ENCODE results near the gene IFNK.

IFNK gene

GRCh38 chr9:27539479-27540441 lies 15.7 kb downstream of the IFNK start:
- no peak for DNase-seq

DNA sequence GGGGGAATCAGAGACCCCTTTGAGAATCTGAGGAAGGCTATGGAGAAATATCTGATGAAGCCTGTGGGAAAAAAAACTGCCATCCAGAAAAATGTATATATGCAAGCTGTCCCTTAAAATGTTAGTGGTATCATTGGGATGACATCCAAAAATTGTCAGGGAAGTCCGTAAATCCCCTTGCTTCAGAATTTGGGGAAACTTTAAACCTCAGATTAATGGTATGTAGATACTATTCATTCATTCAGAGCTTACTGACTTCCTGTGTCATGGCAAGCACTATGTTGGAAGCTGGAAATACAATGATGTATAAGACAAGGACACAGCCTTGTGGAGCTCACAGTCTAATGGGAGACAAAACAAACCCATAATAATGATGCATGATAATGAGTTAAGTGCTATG lies 16.4 kb downstream of the IFNK start:
- DNase-seq: no peak

DNA sequence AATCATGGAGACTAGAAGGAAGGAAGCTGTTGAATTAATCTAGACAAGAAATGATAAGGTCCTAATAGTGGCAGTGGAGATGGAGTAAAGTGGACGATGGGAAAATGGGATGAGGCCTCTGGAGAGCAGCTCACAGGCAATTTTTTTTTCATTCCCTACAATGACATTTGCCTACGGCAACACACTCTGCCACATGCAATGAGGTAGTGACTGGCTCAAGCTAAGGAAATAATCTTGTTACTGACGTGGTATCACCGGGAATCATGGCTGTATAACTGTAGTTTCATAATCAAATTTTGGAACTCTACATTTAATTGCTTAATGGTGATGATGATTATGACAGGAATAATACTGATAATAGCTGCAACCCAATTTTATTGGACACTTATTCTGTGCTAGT lies 17.6 kb downstream of the IFNK start:
- DNase-seq: no peak

GRCh38 chr9:27542508-27542907 lies 18.4 kb downstream of the IFNK start:
- DNase-seq: no peak

DNA sequence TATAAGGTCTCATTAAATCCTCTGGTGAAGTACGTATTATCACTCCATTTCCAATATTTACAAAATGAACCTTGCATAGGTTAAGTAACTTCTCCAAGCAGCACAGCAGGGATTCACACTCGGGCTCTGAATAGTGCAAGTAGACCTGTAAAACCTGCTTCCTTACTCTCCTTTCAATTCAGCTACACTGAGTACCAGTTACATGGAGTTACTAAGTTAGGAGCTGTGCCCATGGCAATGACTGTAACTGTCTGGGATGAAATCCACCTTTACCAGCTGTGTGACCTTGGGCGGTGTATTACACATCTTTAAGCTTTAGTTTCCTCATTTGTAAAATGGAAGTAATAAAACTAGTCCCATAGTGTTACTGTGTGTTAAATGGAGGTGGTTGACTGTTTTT lies 21.4 kb downstream of the IFNK start:
- DNase-seq: no peak

GRCh38 chr9:27548055-27548741 lies 24.1 kb downstream of the IFNK start:
- no peak for DNase-seq

DNA sequence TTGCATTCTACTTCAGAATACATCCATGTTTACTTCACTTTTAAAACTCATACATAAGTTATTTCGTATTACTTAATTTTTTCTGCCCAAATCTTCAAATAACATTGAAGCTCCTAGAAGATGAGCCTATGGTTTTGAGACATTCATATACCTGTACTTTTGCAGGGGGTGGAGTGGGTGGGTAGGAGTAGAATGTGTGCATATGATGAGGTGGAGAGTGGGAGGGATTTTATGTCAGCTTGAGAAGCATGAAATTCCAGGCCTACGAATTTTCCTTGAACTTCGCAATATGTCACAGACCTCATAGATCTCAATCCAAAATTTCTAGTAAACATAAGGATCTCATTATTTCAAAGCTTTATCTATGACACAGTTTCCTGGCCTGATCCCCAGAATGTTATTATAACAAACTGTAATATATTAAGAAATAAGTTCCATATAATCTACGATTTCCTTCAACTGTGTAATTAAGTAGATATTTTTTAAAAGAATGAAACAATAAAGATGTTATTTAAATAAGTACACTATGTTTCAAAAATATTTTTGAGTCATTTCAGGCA lies 25.2 kb downstream of the IFNK start:
- no peak for DNase-seq

GRCh38 chr9:27554712-27555111 lies 30.6 kb downstream of the IFNK start:
- no peak for DNase-seq

DNA sequence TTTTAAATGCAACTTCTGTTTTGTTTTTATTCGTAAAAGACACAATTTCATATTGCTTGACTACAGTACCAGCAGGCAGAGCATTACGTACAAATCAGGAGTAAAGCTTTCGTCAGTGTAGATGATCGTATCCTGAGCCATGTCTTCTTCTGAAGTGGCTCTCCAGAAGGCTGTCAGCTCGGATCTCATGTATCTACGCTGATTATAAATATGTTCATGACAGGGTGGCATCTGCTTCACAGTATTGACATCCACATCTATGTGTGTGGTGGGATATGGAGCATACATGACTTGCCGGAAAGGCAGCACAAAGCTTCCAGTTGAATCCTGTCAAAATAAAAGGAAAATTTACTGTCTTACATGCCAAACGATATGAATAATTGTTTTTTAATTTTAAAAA lies 32.4 kb downstream of the IFNK start:
- DNase-seq: no peak

DNA sequence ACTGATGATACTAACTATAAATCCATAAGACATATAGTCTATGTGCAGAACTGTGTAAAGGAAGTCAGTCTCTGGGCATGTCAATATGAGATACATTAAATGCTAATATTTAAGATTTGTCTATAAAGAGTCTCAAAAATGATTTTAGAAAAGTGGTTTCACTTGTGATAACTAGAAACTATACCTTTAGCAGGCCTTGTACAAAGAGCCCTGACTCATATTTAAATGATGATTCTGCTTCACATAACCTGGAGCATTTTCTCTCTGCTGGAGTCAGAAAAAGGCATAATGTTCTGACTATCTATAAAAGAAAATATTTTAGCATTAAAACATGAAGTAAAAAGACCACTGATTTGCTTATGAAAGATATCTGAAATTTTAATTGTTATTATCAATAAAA lies 34.2 kb downstream of the IFNK start:
- DNase-seq: no peak

- no peak for DNase-seq
These were observed 36.4 kb downstream of the IFNK start for GRCh38 chr9:27560457-27560856.

DNA sequence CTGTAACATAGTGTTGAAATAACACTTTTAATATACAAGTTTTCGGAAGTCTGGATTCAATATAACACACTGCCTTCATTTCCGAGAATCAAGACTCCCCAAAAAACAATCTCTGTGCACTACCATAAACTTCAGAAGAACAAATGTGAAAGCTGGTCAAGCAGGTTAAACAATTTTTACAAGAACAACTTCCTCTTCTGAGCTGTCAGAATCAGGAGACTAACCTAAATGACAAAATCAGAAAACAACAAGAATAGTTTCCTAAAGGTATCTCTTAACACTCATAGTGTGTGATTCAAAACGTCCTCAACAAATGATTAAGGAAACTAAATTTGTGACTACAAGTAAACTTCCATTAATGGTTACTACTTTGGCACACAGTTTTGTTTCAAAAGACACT lies 37.6 kb downstream of the IFNK start:
- no peak for DNase-seq

GRCh38 chr9:27563738-27564430 lies 39.8 kb downstream of the IFNK start:
- no peak for DNase-seq

GRCh38 chr9:27564670-27565069 lies 40.6 kb downstream of the IFNK start:
- no peak for DNase-seq

- DNase-seq: no peak
These were observed 41.6 kb downstream of the IFNK start for GRCh38 chr9:27565696-27566095.

DNA sequence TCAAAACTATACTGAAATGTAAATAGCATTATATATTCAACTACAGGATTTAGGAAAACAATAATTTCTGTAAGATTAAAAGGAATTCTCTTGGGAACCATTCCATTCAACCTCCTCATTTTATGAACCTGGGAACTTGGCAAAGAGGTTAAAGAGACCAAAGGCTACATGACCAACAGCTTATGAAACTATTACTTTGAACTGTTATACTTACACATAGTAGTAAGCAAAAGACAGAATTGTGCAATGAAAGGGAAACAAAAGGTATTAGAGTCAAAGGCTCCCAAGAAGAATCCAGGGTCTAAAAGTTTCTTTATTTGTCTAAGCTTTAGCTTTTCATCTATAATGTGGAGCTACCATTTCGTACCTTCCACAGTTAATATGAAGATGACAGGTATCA lies 42.0 kb downstream of the IFNK start:
- no peak for DNase-seq

DNA sequence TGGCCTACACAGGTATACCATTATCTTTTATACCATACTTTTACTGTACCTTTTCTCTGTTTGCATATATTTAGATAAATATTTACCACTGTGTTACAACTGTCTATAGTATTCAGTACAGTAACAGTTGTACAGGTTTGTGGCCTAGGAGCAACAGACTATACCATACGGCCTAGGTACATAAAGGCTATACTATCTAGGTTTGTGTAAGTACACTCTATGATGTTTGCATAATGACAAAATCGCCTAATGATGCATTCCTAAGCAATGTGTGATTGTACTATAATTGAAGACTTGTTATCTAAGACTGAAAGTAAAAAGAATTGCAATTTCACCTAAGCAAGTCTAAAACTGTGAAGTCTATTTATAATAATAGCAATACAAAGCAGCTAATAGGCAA lies 45.3 kb downstream of the IFNK start:
- DNase-seq: no peak

GRCh38 chr9:27571011-27571410 lies 46.9 kb downstream of the IFNK start:
- DNase-seq: no peak

- DNase-seq: no peak
These were observed 48.0 kb downstream of the IFNK start for GRCh38 chr9:27572061-27572460.

DNA sequence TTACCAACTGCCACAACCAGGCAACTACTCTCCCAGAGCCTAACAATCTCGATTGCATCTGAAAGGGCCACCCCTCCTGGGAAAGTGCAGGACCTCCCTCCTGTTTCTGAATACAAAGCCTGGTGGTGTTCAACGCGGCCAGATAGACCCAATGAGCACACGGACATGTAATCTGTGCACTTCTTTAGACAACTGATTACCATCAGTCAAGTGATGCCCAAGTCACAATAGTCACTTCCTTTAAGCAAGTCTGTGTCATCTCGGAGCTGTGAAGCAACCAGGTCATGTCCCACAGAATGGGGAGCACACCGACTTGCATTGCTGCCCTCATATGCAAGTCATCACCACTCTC lies 48.5 kb downstream of the IFNK start:
- DNase-seq: peak; percentile 66

- no peak for DNase-seq
These were observed 49.0 kb downstream of the IFNK start, which contains the start of gene C9orf72 for GRCh38 chr9:27572918-27573633. Gene C9orf72 (minus strand): TSS chr9:27573481. CDS start chr9:27567120, 6,361 bp downstream.
